GM23338 (cell line): Measurements from ENCODE around the gene DCAF4. TPM values are rescaled to one million over a fixed set of nuclear protein-coding genes. Genes with fewer than 3 reads are reported as not detected.
A peak's percentile ranks its signal among the peaks of the same experiment; 100 is the strongest.

Experiments
- ATAC-seq: fragments of 200-7000 bp; cut with Tn5 transposase; 3 replicates; pipeline ENCODE4 v1.9.1; 2020
- DNase-seq: peaks from one replicate; pipeline ENCODE4 v3.0.0-alpha.2; 2015; ENCODE audit warnings: low spot score
- H2AFZ ChIP-seq: fragments of 200-600 bp; sonication (generic); 2 replicates; pipeline ENCODE4 v1.8.0; 2016; ENCODE audit warnings: antibody characterized with exemption, mild to moderate bottlenecking, moderate library complexity
- H3F3A ChIP-seq: fragments of 200-600 bp; sonication (generic); replicated peaks from 2 replicates; pipeline ENCODE4 v1.8.0; 2017; ENCODE audit warnings: antibody characterized with exemption, mixed run types, low read depth
- H3K27ac ChIP-seq: fragments of 200-600 bp; sonication (generic); 2 replicates; pipeline ENCODE4 v1.6.1; 2016; ENCODE audit warnings: low read depth
- H3K27me3 ChIP-seq: fragments of 200-600 bp; sonication (generic); 2 replicates; pipeline ENCODE4 v1.8.0; 2016; ENCODE audit warnings: mild to moderate bottlenecking, mixed run types, moderate library complexity; ENCODE audit not compliant: insufficient read depth
- H3K36me3 ChIP-seq: fragments of 200-600 bp; sonication (generic); 2 replicates; pipeline ENCODE4 v1.8.0; 2016; ENCODE audit warnings: mild to moderate bottlenecking; ENCODE audit not compliant: insufficient read depth
- H3K4me1 ChIP-seq: fragments of 200-600 bp; sonication (generic); 2 replicates; pipeline ENCODE4 v1.8.0; 2016; ENCODE audit warnings: mild to moderate bottlenecking, moderate library complexity; ENCODE audit not compliant: insufficient read depth
- H3K4me2 ChIP-seq: fragments of 200-600 bp; sonication (generic); 2 replicates; pipeline ENCODE4 v1.7.1; 2017; ENCODE audit warnings: mixed run types
- H3K4me3 ChIP-seq: fragments of 200-600 bp; sonication (generic); 2 replicates; pipeline ENCODE4 v1.6.1; 2016; ENCODE audit warnings: mixed run types
- H3K79me2 ChIP-seq: fragments of 200-600 bp; sonication (generic); replicated peaks from 2 replicates; pipeline ENCODE4 v1.8.0; 2017; ENCODE audit warnings: mild to moderate bottlenecking; ENCODE audit not compliant: insufficient read depth
- H3K9me2 ChIP-seq: fragments of 200-600 bp; sonication (generic); 2 replicates; pipeline ENCODE4 v1.8.0; 2017; ENCODE audit not compliant: insufficient read depth
- H4K20me1 ChIP-seq: fragments of 200-600 bp; sonication (generic); replicated peaks from 2 replicates; pipeline ENCODE4 v1.8.0; 2017; ENCODE audit warnings: mild to moderate bottlenecking; ENCODE audit not compliant: insufficient read depth
- H3K27ac Mint-ChIP-seq: 2 replicates; pipeline ENCODE4 v1.8.0; 2020; ENCODE audit warnings: inconsistent platforms, mild to moderate bottlenecking, moderate library complexity, mixed read lengths
- H3K27me3 Mint-ChIP-seq: 3 replicates; pipeline ENCODE4 v1.8.0; 2022; ENCODE audit warnings: low read depth, mild to moderate bottlenecking, moderate library complexity, mixed read lengths, inconsistent platforms; ENCODE audit not compliant: insufficient read depth, poor library complexity
- H3K36me3 Mint-ChIP-seq: 3 replicates; pipeline ENCODE4 v1.8.0; 2021; ENCODE audit warnings: low read depth, mild to moderate bottlenecking, inconsistent platforms, moderate library complexity, mixed read lengths
- H3K4me1 Mint-ChIP-seq: 3 replicates; pipeline ENCODE4 v1.8.0; 2020; ENCODE audit warnings: mild to moderate bottlenecking, inconsistent platforms, mixed read lengths
- H3K4me3 Mint-ChIP-seq: 3 replicates; pipeline ENCODE4 v1.8.0; 2021; ENCODE audit warnings: moderate library complexity, mild to moderate bottlenecking, inconsistent platforms, mixed read lengths
- H3K9me3 Mint-ChIP-seq: 3 replicates; pipeline ENCODE4 v1.8.0; 2020; ENCODE audit warnings: moderate library complexity, mild to moderate bottlenecking, inconsistent platforms, mixed read lengths
- CREB1 ChIP-seq: fragments of 250-450 bp; sonication (Bioruptor Pico); IDR thresholded peaks from 2 replicates; pipeline ENCODE4 v1.5.0; 2020; ENCODE audit warnings: low read depth, mild to moderate bottlenecking, moderate library complexity
- EZH2 ChIP-seq: fragments of 200-600 bp; sonication (generic); IDR thresholded peaks from one replicate; pipeline ENCODE4 v1.8.0; 2017; ENCODE audit warnings: antibody characterized with exemption, mild to moderate bottlenecking, low read depth; ENCODE audit not compliant: unreplicated experiment
- EZH2phosphoT487 ChIP-seq: fragments of 200-600 bp; sonication (generic); IDR thresholded peaks from one replicate; pipeline ENCODE4 v1.8.1; 2018; ENCODE audit warnings: antibody characterized with exemption; ENCODE audit not compliant: unreplicated experiment
- JUNB ChIP-seq: IDR thresholded peaks from one replicate; pipeline ENCODE4 v1.6.1; 2016; ENCODE audit warnings: antibody characterized with exemption; ENCODE audit not compliant: unreplicated experiment
- NANOG ChIP-seq: IDR thresholded peaks from 2 replicates; pipeline ENCODE4 v1.6.1; 2016; ENCODE audit warnings: antibody characterized with exemption, borderline replicate concordance
- POLR2AphosphoS5 ChIP-seq: IDR thresholded peaks from 2 replicates; pipeline ENCODE4 v1.6.1; 2016; ENCODE audit warnings: antibody characterized with exemption, low read depth
- STAT1 ChIP-seq: IDR thresholded peaks from one replicate; pipeline ENCODE4 v1.6.1; 2016; ENCODE audit warnings: antibody characterized with exemption; ENCODE audit not compliant: unreplicated experiment
- ZNF114 ChIP-seq: fragments of 250-450 bp; sonication (Bioruptor Pico); IDR thresholded peaks from 2 replicates; pipeline ENCODE4 v1.5.0; 2020; ENCODE audit warnings: mild to moderate bottlenecking, moderate library complexity
- ZNF331 ChIP-seq: fragments of 250-450 bp; sonication (Bioruptor Pico); IDR thresholded peaks from 2 replicates; pipeline ENCODE4 v1.5.0; 2020; ENCODE audit warnings: low read depth, mild to moderate bottlenecking, moderate library complexity
- polyA plus RNA-seq: library from polyadenylated mRNA; unstranded; fragments of >200 nt; fragmentation: Nextera tagmentation; extraction: Ambion mirVana; gene quantifications from 2 replicates; pipeline ENCODE4 v1.2.1, GENCODE V29; 2016
- total RNA-seq: library from RNA; depleted of rRNA; stranded (reverse); fragments of >200 nt; shearing (Covaris generic); gene quantifications from 2 replicates; pipeline ENCODE4 v1.2.3, GENCODE V29; 2014
- TF ChIP-seq, protein P1 (sequence below): fragments of 250-450 bp; sonication (Bioruptor Pico); IDR thresholded peaks from 2 replicates; pipeline ENCODE4 v1.5.0; 2020; ENCODE audit warnings: mild to moderate bottlenecking, moderate library complexity
- TF ChIP-seq, protein P2 (sequence below), 2 experiments: fragments of 200-600 bp in 1 of 2; sonication (generic) in 1 of 2; conservative IDR thresholded peaks; 2 replicates each; pipeline versions ENCODE4 v1.5.1 to v1.6.1; 2016 to 2017; ENCODE audit warnings: antibody characterized with exemption in 2 of 2, low read depth in 2 of 2, mild to moderate bottlenecking in 2 of 2, moderate library complexity in 1 of 2
- TF ChIP-seq, protein P3 (sequence below): IDR thresholded peaks from 2 replicates; pipeline ENCODE4 v1.6.1; 2016; ENCODE audit warnings: antibody characterized with exemption

DCAF4 gene
- total and polyA plus RNA-seq, 2 experiments from 2014 or later = 17.5 to 39.3 TPM

DNA sequence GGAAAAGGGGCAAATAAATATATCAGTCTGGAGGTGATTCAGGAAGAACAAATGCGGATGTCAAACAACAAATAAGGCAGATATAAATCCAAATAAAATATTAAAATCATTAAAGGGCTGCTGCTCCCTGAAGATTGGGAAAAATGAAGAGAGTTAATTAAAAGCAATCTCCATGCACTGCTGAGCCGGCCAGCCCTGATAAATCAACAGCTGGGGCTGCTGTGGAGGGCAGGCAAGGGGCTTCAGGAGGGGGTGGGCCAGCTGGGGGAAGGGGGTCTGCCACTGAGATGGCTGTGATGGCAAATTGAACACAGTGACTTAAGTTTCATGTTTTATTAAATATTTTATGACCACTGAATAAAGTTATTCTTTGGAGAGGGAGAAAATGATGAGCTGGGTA is 44.7 kb upstream of the DCAF4 start (continued):
- TF ChIP-seq, protein P1, sequence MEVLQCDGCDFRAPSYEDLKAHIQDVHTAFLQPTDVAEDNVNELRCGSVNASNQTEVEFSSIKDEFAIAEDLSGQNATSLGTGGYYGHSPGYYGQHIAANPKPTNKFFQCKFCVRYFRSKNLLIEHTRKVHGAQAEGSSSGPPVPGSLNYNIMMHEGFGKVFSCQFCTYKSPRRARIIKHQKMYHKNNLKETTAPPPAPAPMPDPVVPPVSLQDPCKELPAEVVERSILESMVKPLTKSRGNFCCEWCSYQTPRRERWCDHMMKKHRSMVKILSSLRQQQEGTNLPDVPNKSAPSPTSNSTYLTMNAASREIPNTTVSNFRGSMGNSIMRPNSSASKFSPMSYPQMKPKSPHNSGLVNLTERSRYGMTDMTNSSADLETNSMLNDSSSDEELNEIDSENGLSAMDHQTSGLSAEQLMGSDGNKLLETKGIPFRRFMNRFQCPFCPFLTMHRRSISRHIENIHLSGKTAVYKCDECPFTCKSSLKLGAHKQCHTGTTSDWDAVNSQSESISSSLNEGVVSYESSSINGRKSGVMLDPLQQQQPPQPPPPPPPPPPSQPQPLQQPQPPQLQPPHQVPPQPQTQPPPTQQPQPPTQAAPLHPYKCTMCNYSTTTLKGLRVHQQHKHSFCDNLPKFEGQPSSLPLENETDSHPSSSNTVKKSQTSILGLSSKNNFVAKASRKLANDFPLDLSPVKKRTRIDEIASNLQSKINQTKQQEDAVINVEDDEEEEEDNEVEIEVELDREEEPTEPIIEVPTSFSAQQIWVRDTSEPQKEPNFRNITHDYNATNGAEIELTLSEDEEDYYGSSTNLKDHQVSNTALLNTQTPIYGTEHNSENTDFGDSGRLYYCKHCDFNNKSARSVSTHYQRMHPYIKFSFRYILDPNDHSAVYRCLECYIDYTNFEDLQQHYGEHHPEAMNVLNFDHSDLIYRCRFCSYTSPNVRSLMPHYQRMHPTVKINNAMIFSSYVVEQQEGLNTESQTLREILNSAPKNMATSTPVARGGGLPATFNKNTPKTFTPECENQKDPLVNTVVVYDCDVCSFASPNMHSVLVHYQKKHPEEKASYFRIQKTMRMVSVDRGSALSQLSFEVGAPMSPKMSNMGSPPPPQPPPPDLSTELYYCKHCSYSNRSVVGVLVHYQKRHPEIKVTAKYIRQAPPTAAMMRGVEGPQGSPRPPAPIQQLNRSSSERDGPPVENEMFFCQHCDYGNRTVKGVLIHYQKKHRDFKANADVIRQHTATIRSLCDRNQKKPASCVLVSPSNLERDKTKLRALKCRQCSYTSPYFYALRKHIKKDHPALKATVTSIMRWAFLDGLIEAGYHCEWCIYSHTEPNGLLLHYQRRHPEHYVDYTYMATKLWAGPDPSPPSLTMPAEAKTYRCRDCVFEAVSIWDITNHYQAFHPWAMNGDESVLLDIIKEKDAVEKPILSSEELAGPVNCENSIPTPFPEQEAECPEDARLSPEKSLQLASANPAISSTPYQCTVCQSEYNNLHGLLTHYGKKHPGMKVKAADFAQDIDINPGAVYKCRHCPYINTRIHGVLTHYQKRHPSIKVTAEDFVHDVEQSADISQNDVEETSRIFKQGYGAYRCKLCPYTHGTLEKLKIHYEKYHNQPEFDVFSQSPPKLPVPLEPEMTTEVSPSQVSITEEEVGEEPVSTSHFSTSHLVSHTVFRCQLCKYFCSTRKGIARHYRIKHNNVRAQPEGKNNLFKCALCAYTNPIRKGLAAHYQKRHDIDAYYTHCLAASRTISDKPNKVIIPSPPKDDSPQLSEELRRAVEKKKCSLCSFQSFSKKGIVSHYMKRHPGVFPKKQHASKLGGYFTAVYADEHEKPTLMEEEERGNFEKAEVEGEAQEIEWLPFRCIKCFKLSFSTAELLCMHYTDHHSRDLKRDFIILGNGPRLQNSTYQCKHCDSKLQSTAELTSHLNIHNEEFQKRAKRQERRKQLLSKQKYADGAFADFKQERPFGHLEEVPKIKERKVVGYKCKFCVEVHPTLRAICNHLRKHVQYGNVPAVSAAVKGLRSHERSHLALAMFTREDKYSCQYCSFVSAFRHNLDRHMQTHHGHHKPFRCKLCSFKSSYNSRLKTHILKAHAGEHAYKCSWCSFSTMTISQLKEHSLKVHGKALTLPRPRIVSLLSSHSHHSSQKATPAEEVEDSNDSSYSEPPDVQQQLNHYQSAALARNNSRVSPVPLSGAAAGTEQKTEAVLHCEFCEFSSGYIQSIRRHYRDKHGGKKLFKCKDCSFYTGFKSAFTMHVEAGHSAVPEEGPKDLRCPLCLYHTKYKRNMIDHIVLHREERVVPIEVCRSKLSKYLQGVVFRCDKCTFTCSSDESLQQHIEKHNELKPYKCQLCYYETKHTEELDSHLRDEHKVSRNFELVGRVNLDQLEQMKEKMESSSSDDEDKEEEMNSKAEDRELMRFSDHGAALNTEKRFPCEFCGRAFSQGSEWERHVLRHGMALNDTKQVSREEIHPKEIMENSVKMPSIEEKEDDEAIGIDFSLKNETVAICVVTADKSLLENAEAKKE (CRISPR knock-in tag) = no peak
- TF ChIP-seq, protein P2, sequence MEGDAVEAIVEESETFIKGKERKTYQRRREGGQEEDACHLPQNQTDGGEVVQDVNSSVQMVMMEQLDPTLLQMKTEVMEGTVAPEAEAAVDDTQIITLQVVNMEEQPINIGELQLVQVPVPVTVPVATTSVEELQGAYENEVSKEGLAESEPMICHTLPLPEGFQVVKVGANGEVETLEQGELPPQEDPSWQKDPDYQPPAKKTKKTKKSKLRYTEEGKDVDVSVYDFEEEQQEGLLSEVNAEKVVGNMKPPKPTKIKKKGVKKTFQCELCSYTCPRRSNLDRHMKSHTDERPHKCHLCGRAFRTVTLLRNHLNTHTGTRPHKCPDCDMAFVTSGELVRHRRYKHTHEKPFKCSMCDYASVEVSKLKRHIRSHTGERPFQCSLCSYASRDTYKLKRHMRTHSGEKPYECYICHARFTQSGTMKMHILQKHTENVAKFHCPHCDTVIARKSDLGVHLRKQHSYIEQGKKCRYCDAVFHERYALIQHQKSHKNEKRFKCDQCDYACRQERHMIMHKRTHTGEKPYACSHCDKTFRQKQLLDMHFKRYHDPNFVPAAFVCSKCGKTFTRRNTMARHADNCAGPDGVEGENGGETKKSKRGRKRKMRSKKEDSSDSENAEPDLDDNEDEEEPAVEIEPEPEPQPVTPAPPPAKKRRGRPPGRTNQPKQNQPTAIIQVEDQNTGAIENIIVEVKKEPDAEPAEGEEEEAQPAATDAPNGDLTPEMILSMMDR (conservative IDR thresholded peaks at IDR 0.05; ENCODE audit: low read depth in 2 of 2) = no peak
- TF ChIP-seq ZNF114 (CRISPR knock-in tag) = no peak

DNA sequence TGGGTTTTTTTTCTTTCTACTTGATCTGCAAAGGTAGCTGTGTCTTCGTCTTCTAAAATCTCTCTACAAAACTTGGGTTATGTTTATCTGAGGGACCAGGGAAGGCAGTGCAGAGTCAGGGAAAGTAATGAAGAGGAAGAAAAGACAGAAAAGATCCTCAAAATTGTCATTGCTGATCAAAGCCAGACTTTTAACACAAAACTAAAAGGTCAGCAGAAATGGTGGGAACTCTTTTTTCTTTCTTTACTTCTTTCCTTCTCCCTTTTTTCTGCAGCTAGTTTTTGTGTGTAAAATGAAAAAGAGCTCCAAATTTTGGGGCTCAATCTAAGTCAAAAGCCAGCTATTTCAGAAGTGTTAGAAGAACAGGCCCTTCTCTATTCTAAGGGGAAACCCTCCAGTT is 44.2 kb upstream of the DCAF4 start:
- no peak for DNase-seq
- Histone ChIP-seq H3K4me3 (no peak overlapping the region), H3K27me3 (no peaks in the 10 kb centered on the region), H3K9me2 (0 out of 2 replicates have a peak, but pooled peaks cover 13% of the 10 kb centered on the region), H2AFZ (peak overlapping the region; percentile 60; the same call in 1 of the 2 replicates), H3F3A (no peaks in the 10 kb centered on the region), H3K4me2 (no peak overlapping the region), H3K4me1 (peaks cover 14% of the 10 kb centered on the region), H3K79me2 (no peaks in the 10 kb centered on the region), H3K36me3 (no peaks in the 10 kb centered on the region), H4K20me1 (no peaks in the 10 kb centered on the region), H3K27ac (no peak overlapping the region)
- peaks cover 14% of the 10 kb centered on the region; the same call in 2 of the 3 replicates for H3K9me3 Mint-ChIP-seq
- no peak overlapping the region for H3K4me3 Mint-ChIP-seq
- peaks cover 5% of the 10 kb centered on the region for H3K27me3 Mint-ChIP-seq
- peaks cover 12% of the 10 kb centered on the region; the same call in 2 of the 3 replicates for H3K4me1 Mint-ChIP-seq
- peaks cover 4% of the 10 kb centered on the region; the same call in 1 of the 3 replicates for H3K36me3 Mint-ChIP-seq
- no peak for ATAC-seq
- no peak overlapping the region for H3K27ac Mint-ChIP-seq
- no peak for TF ChIP-seq ZNF331 (CRISPR knock-in tag)
- no peak for TF ChIP-seq CREB1
- TF ChIP-seq POLR2AphosphoS5 = no peak
- TF ChIP-seq, protein P2 (conservative IDR thresholded peaks at IDR 0.05; ENCODE audit: low read depth in 2 of 2) = no peak
- no peak for TF ChIP-seq EZH2
- no peak for TF ChIP-seq EZH2phosphoT487
- TF ChIP-seq NANOG = no peak
- TF ChIP-seq JUNB = no peak
- no peak for TF ChIP-seq STAT1
- TF ChIP-seq, protein P3, sequence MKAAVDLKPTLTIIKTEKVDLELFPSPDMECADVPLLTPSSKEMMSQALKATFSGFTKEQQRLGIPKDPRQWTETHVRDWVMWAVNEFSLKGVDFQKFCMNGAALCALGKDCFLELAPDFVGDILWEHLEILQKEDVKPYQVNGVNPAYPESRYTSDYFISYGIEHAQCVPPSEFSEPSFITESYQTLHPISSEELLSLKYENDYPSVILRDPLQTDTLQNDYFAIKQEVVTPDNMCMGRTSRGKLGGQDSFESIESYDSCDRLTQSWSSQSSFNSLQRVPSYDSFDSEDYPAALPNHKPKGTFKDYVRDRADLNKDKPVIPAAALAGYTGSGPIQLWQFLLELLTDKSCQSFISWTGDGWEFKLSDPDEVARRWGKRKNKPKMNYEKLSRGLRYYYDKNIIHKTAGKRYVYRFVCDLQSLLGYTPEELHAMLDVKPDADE = no peak
